Measurements from ENCODE around the gene BCAM.
"Not testable (repeated sequence)": the region's sequence is repeated elsewhere in the genome, so short reads cannot be mapped to it uniquely, and the experiment has no call there.

BCAM gene

GRCh38 chr19:44855606-44856005, 46.7 kb downstream of the BCAM start:
- no peak overlapping the region for H3K4me3 ChIP-seq (ENCODE audit: low read depth, low read length)
- TF ChIP-seq CTCF (IDR thresholded peaks at IDR 0.05; ENCODE audit: low read depth, low read length), result no peak

- no peak overlapping the region for H3K4me3 ChIP-seq (ENCODE audit: low read depth, low read length)
- TF ChIP-seq CTCF (IDR thresholded peaks at IDR 0.05; ENCODE audit: low read depth, low read length), result no peak
Observed at GRCh38 chr19:44856421-44857083, 47.6 kb downstream of the BCAM start.

GRCh38 chr19:44857837-44858236, 48.9 kb downstream of the BCAM start:
- TF ChIP-seq CTCF (IDR thresholded peaks at IDR 0.05; ENCODE audit: low read depth, low read length), result no peak

GRCh38 chr19:44861576-44861975, 52.7 kb downstream of the BCAM start:
- not testable (repeated sequence) for H3K4me3 ChIP-seq (ENCODE audit: low read depth, low read length)

More at GRCh38 chr19:44857837-44858236, 48.9 kb downstream of the BCAM start:
- H3K4me3 ChIP-seq (ENCODE audit: low read depth, low read length), result no peak overlapping the region

- no peak for TF ChIP-seq CTCF (IDR thresholded peaks at IDR 0.05; ENCODE audit: low read depth, low read length)
Observed at GRCh38 chr19:44863990-44864389, 55.1 kb downstream of the BCAM start.

GRCh38 chr19:44865196-44865767, 56.4 kb downstream of the BCAM start:
- no peak overlapping the region for H3K4me3 ChIP-seq (ENCODE audit: low read depth, low read length)
- TF ChIP-seq CTCF (IDR thresholded peaks at IDR 0.05; ENCODE audit: low read depth, low read length), result no peak

More at GRCh38 chr19:44863990-44864389, 55.1 kb downstream of the BCAM start:
- no peak overlapping the region for H3K4me3 ChIP-seq (ENCODE audit: low read depth, low read length)

GRCh38 chr19:44866664-44867063, 57.8 kb downstream of the BCAM start:
- no peak for TF ChIP-seq CTCF (IDR thresholded peaks at IDR 0.05; ENCODE audit: low read depth, low read length)
- H3K4me3 ChIP-seq (ENCODE audit: low read depth, low read length), result no peak overlapping the region

Data from WI38 (cell line).